Neural crest cell (in vitro differentiated cells): ENCODE measurements around the gene RPUSD2. TPM values are rescaled to one million over a fixed set of nuclear protein-coding genes. Genes with fewer than 3 reads are reported as not detected.

Experiments
- DNase-seq: peaks from one replicate; pipeline ENCODE4 v3.0.0; 2021; ENCODE audit warnings: low read depth, mixed read lengths, low spot score
- H3K27ac Mint-ChIP-seq: one replicate; pipeline ENCODE4 v1.8.0; 2021; ENCODE audit warnings: mild to moderate bottlenecking, mixed read lengths; ENCODE audit not compliant: unreplicated experiment
- H3K27me3 Mint-ChIP-seq: 2 replicates; pipeline ENCODE4 v1.8.0; 2021; ENCODE audit warnings: low read depth, mild to moderate bottlenecking, mixed read lengths
- H3K36me3 Mint-ChIP-seq: 2 replicates; pipeline ENCODE4 v1.8.0; 2021; ENCODE audit warnings: low read depth, mild to moderate bottlenecking, mixed read lengths
- H3K4me1 Mint-ChIP-seq: 2 replicates; pipeline ENCODE4 v1.8.0; 2021; ENCODE audit warnings: mixed read lengths
- H3K4me3 Mint-ChIP-seq: one replicate; pipeline ENCODE4 v1.8.0; 2021; ENCODE audit warnings: mild to moderate bottlenecking, mixed read lengths
- H3K9me3 Mint-ChIP-seq: 2 replicates; pipeline ENCODE4 v1.8.0; 2021; ENCODE audit warnings: mixed read lengths
- total RNA-seq: library from RNA; stranded (reverse); gene quantifications from 2 replicates; pipeline ENCODE4 v1.2.1, GENCODE V29; 2021
- TF ChIP-seq, protein P1 (sequence below): fragments of 200-600 bp; sonication (generic); conservative IDR thresholded peaks from 2 replicates; pipeline ENCODE4 v1.5.0; 2021; ENCODE audit warnings: antibody characterized with exemption, mild to moderate bottlenecking

RPUSD2 gene
- total RNA-seq, 1 donor from 2014 or later, result 16.9 TPM

DNA sequence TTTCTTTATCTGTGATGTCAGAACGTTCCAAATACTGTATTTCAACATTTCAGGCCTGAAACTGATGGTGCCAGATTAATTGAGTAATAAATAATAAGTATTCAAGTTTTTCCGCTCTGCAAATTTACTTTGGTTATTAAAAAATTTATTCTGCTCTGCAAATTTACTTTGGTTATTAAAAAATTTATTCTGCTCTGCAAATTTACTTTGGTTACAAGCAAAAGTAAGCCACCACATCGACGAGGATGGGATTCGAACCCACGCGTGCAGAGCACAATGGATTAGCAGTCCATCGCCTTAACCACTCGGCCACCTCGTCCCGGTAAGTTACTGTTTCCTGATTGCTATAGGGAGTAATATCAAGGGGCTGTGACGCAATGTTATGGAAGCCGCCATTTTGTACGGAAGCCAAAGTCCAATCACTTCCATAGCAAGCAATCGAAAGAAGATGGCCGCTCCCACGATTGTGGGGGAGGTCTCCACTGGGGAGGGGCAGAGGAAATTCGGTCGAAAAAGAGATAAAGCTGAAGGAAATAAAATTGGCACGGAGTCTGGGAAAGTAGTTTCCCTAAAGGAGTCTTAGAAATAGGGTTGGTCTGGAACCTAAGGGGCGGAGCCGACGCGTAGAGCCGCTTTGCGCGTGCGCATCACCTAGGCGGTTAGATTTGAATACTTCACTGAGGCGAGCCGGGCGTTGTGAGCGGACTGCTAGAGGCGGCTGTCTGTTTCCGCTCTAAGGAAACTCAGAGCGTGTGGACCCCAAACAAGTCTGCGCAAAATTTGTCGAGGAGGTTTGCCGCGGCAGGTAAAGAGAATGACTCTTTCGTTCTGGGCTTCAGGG lies 24.7 kb downstream of the RPUSD2 start, which contains the start of gene KNL1:
Gene KNL1 (plus strand): TSS at position 662 of the 841 bp plus-strand sequence. CDS start 8,683 bp downstream, outside the sequence.
- Mint-ChIP-seq H3K36me3 (peaks cover 4% of the 10 kb centered on the region), H3K4me1 (peaks cover 25% of the 10 kb centered on the region), H3K27me3 (peaks cover 18% of the 10 kb centered on the region), H3K27ac (peak within 1 kb of the TSS; percentile 100), H3K9me3 (peaks cover 2% of the 10 kb centered on the region), H3K4me3 (peak within 1 kb of the TSS; percentile 97)
- peak; percentile 97 for DNase-seq
- TF ChIP-seq, protein P1, sequence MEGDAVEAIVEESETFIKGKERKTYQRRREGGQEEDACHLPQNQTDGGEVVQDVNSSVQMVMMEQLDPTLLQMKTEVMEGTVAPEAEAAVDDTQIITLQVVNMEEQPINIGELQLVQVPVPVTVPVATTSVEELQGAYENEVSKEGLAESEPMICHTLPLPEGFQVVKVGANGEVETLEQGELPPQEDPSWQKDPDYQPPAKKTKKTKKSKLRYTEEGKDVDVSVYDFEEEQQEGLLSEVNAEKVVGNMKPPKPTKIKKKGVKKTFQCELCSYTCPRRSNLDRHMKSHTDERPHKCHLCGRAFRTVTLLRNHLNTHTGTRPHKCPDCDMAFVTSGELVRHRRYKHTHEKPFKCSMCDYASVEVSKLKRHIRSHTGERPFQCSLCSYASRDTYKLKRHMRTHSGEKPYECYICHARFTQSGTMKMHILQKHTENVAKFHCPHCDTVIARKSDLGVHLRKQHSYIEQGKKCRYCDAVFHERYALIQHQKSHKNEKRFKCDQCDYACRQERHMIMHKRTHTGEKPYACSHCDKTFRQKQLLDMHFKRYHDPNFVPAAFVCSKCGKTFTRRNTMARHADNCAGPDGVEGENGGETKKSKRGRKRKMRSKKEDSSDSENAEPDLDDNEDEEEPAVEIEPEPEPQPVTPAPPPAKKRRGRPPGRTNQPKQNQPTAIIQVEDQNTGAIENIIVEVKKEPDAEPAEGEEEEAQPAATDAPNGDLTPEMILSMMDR, result no peak

DNA sequence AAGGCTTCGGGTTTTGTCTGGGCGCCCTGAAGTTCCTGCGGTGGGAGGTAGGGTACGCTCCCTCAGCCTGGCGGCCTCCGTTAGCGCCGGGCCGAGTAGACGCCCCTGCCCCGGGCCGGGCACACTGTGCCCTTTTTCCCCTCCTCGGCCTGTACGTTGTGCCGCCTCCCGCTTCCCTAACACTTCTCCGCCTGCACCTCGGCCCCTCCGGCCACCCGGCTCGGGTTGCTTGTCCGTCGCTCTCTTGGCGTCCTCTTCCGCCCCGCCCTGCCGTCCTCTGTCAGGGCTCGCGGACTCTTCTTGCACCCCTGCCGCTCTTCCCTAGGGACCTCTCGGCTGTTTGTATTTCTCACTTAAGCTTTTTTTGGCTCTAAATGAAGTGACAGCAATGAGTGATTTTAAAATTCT lies 25.3 kb downstream of the RPUSD2 start:
- TF ChIP-seq, protein P1, result peak; percentile 33
- Mint-ChIP-seq H3K4me3 (peak overlapping the region; percentile 97), H3K27me3 (peaks cover 18% of the 10 kb centered on the region), H3K4me1 (peaks cover 25% of the 10 kb centered on the region), H3K9me3 (peaks cover 2% of the 10 kb centered on the region), H3K36me3 (peaks cover 4% of the 10 kb centered on the region), H3K27ac (peak overlapping the region; percentile 100)
- peak; percentile 61 for DNase-seq

DNA sequence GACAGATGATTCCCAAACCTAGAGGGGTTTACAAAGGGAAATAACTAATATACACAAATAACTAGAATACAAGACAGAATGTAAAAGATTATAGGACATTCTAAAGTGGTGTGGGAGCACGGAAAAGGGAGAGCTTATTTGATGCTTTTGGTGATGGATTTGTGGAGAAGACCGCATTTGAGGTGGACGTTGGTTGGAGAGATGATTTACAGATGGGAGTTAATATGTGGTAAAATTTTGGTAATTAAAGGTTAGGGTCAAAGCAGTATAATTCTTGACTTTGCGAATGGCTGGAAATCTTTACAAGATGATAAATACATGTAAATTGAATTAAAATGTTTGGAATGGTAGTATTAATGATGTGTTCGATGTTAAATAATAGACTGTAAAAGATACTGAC lies 26.1 kb downstream of the RPUSD2 start:
- Mint-ChIP-seq H3K4me1 (peaks cover 20% of the 10 kb centered on the region), H3K4me3 (peak overlapping the region; percentile 97), H3K9me3 (peaks cover 2% of the 10 kb centered on the region), H3K27me3 (peaks cover 14% of the 10 kb centered on the region), H3K27ac (no peak overlapping the region), H3K36me3 (peaks cover 4% of the 10 kb centered on the region)
- DNase-seq, result no peak
- TF ChIP-seq, protein P1, result no peak

DNA sequence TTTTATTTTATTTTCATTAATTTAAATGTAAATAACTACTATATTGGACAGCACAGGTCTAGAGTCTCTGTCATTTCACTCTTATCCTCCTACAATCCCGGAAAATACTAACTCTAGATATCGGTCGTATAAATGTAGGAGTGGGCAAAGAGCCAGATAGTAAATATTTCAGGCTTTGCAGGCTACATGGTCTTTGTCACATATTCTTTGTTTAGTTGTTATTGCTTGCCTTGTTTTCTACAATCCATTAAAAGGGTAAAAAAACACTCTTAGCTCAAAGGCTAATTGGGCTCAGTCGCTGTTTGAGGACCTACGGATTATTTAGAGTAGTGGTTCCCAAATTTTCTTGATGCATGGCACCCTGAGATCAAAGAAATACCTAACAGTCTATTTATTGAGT lies 26.7 kb downstream of the RPUSD2 start:
- Mint-ChIP-seq H3K4me1 (peaks cover 20% of the 10 kb centered on the region), H3K36me3 (peaks cover 4% of the 10 kb centered on the region), H3K4me3 (peak overlapping the region; percentile 36), H3K9me3 (peaks cover 2% of the 10 kb centered on the region), H3K27me3 (peaks cover 9% of the 10 kb centered on the region), H3K27ac (no peak overlapping the region)
- no peak for DNase-seq
- TF ChIP-seq, protein P1, result no peak

DNA sequence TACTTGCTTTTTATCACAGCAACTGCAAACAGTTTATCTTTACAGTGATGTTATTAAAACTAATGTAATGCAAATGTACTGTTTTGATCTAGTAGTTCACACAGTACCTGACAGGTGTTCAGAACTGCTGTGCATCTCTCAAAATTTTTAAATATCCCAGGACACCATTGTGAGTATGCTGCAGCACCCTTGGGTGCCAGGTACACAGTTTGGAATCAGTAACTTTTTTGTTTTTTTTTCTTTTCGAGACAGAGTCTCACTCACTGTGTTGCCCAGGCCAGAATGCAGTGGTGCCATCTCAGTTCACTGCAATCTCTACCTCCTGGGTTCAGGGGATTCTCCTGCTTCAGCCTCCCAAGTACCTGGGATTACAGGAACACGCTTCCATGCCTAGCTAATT lies 27.9 kb downstream of the RPUSD2 start:
- TF ChIP-seq, protein P1, result no peak
- Mint-ChIP-seq H3K36me3 (peaks cover 4% of the 10 kb centered on the region), H3K9me3 (peaks cover 2% of the 10 kb centered on the region), H3K4me3 (peak overlapping the region; percentile 61), H3K27me3 (peaks cover 6% of the 10 kb centered on the region), H3K4me1 (peaks cover 20% of the 10 kb centered on the region), H3K27ac (no peak overlapping the region)
- no peak for DNase-seq
